OCI-LY7 (cell line): Measurements from ENCODE around the gene ANKRD33B. TPM values are rescaled to one million over a fixed set of nuclear protein-coding genes. Genes with fewer than 3 reads are reported as not detected.
A peak's percentile ranks its signal among the peaks of the same experiment; 100 is the strongest.
"Not testable (repeated sequence)": the region's sequence is repeated elsewhere in the genome, so short reads cannot be mapped to it uniquely, and the experiment has no call there.

Experiments
- BruUV-seq: library from RNA; stranded (reverse); fragments of 400-500 nt; replicated peaks from 2 replicates; lab custom pipeline; 2021; lab: Mats Ljungman, UMichigan
- CTCF ChIA-PET: fragments of 300-600 bp; sonication (Branson Sonifier 250); formaldehyde crosslinking; loops from one replicate; lab custom pipeline; 2022; ENCODE audit warnings: antibody characterized with exemption; ENCODE audit not compliant: unreplicated experiment; lab: Charles Lee
- POLR2A ChIA-PET: fragments of 300-600 bp; sonication (Branson Sonifier 250); formaldehyde crosslinking; loops from one replicate; lab custom pipeline; 2022; ENCODE audit warnings: antibody characterized with exemption; lab: Charles Lee
- DNase-seq: peaks from one replicate; pipeline ENCODE4 v3.0.0-alpha.2; 2015; ENCODE audit warnings: low spot score
- H2AFZ ChIP-seq: fragments of 200-600 bp; sonication (generic), shearing (Covaris generic); 2 replicates; pipeline ENCODE4 v1.6.1; 2014; ENCODE audit warnings: mild to moderate bottlenecking, antibody characterized with exemption, low read length, moderate library complexity
- H3K27ac ChIP-seq: fragments of 200-600 bp; sonication (generic); 2 replicates; pipeline ENCODE4 v1.5.1; 2014; ENCODE audit warnings: mixed run types, low read depth, mild to moderate bottlenecking, moderate library complexity, low read length, inconsistent platforms; ENCODE audit not compliant: poor library complexity, severe bottlenecking
- H3K36me3 ChIP-seq: fragments of 200-600 bp; sonication (generic); 2 replicates; pipeline ENCODE4 v1.6.1; 2014; ENCODE audit warnings: mild to moderate bottlenecking, antibody characterized with exemption, low read length, moderate library complexity, mixed read lengths; ENCODE audit not compliant: insufficient read depth
- H3K4me1 ChIP-seq: fragments of 200-600 bp; sonication (generic); 2 replicates; pipeline ENCODE4 v1.5.1; 2014; ENCODE audit warnings: mild to moderate bottlenecking, low read length; ENCODE audit not compliant: insufficient read depth, poor library complexity, severe bottlenecking
- H3K4me2 ChIP-seq: fragments of 200-600 bp; sonication (generic); 2 replicates; pipeline ENCODE4 v1.6.1; 2014; ENCODE audit warnings: mild to moderate bottlenecking, low read length
- H3K4me3 ChIP-seq: fragments of 200-600 bp; sonication (generic); 2 replicates; pipeline ENCODE4 v1.5.1; 2014; ENCODE audit warnings: mild to moderate bottlenecking, low read depth, low read length; ENCODE audit not compliant: poor library complexity, severe bottlenecking
- H3K79me2 ChIP-seq: fragments of 200-600 bp; sonication (generic); 2 replicates; pipeline ENCODE4 v1.6.1; 2016; ENCODE audit warnings: low read depth, mild to moderate bottlenecking, low read length, moderate library complexity, mixed read lengths; ENCODE audit not compliant: insufficient read depth
- H3K9me2 ChIP-seq: fragments of 200-600 bp; sonication (generic); 2 replicates; pipeline ENCODE4 v1.6.1; 2016; ENCODE audit warnings: mild to moderate bottlenecking, low read length, mixed read lengths; ENCODE audit not compliant: insufficient read depth
- H3K9me3 ChIP-seq: fragments of 200-600 bp; sonication (generic); 2 replicates; pipeline ENCODE4 v1.6.1; 2014; ENCODE audit warnings: mild to moderate bottlenecking, mixed run types, low read length, mixed read lengths
- H4K20me1 ChIP-seq: fragments of 200-600 bp; sonication (generic); 2 replicates; pipeline ENCODE4 v1.6.1; 2014; ENCODE audit warnings: mild to moderate bottlenecking, antibody characterized with exemption, low read length, moderate library complexity, mixed read lengths; ENCODE audit not compliant: insufficient read depth
- CTCF ChIP-seq: fragments of 200-600 bp; sonication (generic); conservative IDR thresholded peaks from 2 replicates; pipeline ENCODE4 v1.5.1; 2014; ENCODE audit warnings: mild to moderate bottlenecking, antibody characterized with exemption, low read length, moderate library complexity, mixed read lengths
- EZH2phosphoT487 ChIP-seq: fragments of 200-600 bp; sonication (generic); IDR thresholded peaks from 2 replicates; pipeline ENCODE4 v1.6.1; 2018; ENCODE audit warnings: low read depth, borderline replicate concordance, mild to moderate bottlenecking, mixed run types, antibody characterized with exemption, low read length, moderate library complexity, mixed read lengths
- intact Hi-C: fragments of 100-400 bp; cut with micrococcal nuclease; formaldehyde crosslinking; loops from one replicate; pipeline ENCODE4 v1.10.0; 2022; ENCODE audit not compliant: unreplicated experiment
- total RNA-seq, 2 experiments: library from RNA; depleted of rRNA in 1 of 2; stranded (reverse); fragments of >200 nt in 1 of 2; shearing (Covaris generic) in 1 of 2; gene quantifications; 2 replicates each; pipeline ENCODE4 v1.2.3, GENCODE V29; 2014 to 2022

Gene ANKRD33B
- total RNA-seq, 2 experiments from 2014 or later = 5.6 to 11.4 TPM

GRCh38 chr5:10635867-10636350, 72.0 kb downstream of the ANKRD33B start:
- no peak for DNase-seq
- peaks cover 13% of the 10 kb centered on the region for H3K36me3 ChIP-seq
- TF ChIP-seq EZH2phosphoT487 (no peak), CTCF (no peak)
- 0 out of 2 replicates have a peak, but pooled peaks cover 4% of the 10 kb centered on the region for H3K9me3 ChIP-seq
- intact Hi-C loops = no loop called here
- H3K9me2 ChIP-seq = no peaks in the 10 kb centered on the region
- H4K20me1 ChIP-seq = no peaks in the 10 kb centered on the region
- ChIA-PET CTCF (interaction anchor here (0.8 kb wide), 1 partner anchor 183 kb away, joined by 3 read pairs; no protein-coding TSS in a partner anchor), POLR2A (interaction anchor here (0.7 to 1.3 kb wide), 2 partner anchors 16 to 40 kb away, joined by 3 read pairs; no protein-coding TSS in a partner anchor)
- H3K79me2 ChIP-seq = no peaks in the 10 kb centered on the region; the same call in 1 of the 2 replicates
- H3K4me1 ChIP-seq = peaks cover 51% of the 10 kb centered on the region
- no peak overlapping the region for H3K27ac ChIP-seq
- H3K4me2 ChIP-seq = peak overlapping the region; percentile 66; the same call in 1 of the 2 replicates
- BruUV-seq = no TSS peak
- H2AFZ ChIP-seq = no peak overlapping the region; the same call in 1 of the 2 replicates
- H3K4me3 ChIP-seq = no peak overlapping the region

GRCh38 chr5:10636363-10637142, 72.7 kb downstream of the ANKRD33B start:
- Histone ChIP-seq H3K4me3 (no peak overlapping the region), H3K4me1 (peaks cover 44% of the 10 kb centered on the region), H4K20me1 (no peaks in the 10 kb centered on the region), H2AFZ (no peak overlapping the region), H3K27ac (no peak overlapping the region), H3K9me2 (no peaks in the 10 kb centered on the region), H3K79me2 (no peaks in the 10 kb centered on the region; the same call in 1 of the 2 replicates), H3K36me3 (peaks cover 13% of the 10 kb centered on the region), H3K9me3 (0 out of 2 replicates have a peak, but pooled peaks cover 4% of the 10 kb centered on the region), H3K4me2 (no peak overlapping the region)
- POLR2A ChIA-PET = interaction anchor here (0.7 kb wide), 1 partner anchor 39 kb away, joined by 3 read pairs; no protein-coding TSS in a partner anchor
- CTCF ChIA-PET = interaction anchor here (0.6 kb wide), 2 partner anchors 11 to 139 kb away, joined by 3 to 4 read pairs; no protein-coding TSS in a partner anchor
- no peak for TF ChIP-seq EZH2phosphoT487
- no peak for TF ChIP-seq CTCF
- DNase-seq = no peak
- intact Hi-C loops = no loop called here
- BruUV-seq = no TSS peak

- Histone ChIP-seq H3K4me1 (peaks cover 30% of the 10 kb centered on the region), H3K9me2 (no peaks in the 10 kb centered on the region), H2AFZ (no peak overlapping the region), H3K4me3 (no peak overlapping the region), H3K4me2 (no peak overlapping the region), H3K27ac (no peak overlapping the region), H3K36me3 (peaks cover 13% of the 10 kb centered on the region), H3K79me2 (no peaks in the 10 kb centered on the region; the same call in 1 of the 2 replicates), H4K20me1 (no peaks in the 10 kb centered on the region), H3K9me3 (0 out of 2 replicates have a peak, but pooled peaks cover 4% of the 10 kb centered on the region)
- ChIA-PET CTCF (no interaction called here), POLR2A (no interaction called here)
- intact Hi-C loops = no loop called here
- BruUV-seq = no TSS peak
- DNase-seq = no peak
- TF ChIP-seq CTCF = no peak
- no peak for TF ChIP-seq EZH2phosphoT487
Observed at GRCh38 chr5:10637944-10638343, 74.1 kb downstream of the ANKRD33B start.

GRCh38 chr5:10638723-10639122, 74.9 kb downstream of the ANKRD33B start:
- H3K9me2 ChIP-seq, H4K20me1 ChIP-seq, H3K9me3 ChIP-seq, H3K27ac ChIP-seq, POLR2A ChIA-PET, H3K79me2 ChIP-seq, intact Hi-C loops, BruUV-seq, DNase-seq, H3K4me3 ChIP-seq, CTCF ChIA-PET, H2AFZ ChIP-seq, H3K4me2 ChIP-seq: not testable (repeated sequence)
- Histone ChIP-seq H3K36me3 (peaks cover 13% of the 10 kb centered on the region), H3K4me1 (peaks cover 22% of the 10 kb centered on the region)
